Heart left ventricle (tissue), 13 donors: ENCODE data around the gene ANAPC15.

ENCODE experiments used
- CTCF ChIP-seq, 12 donors: fragments of 200-600 bp; sonication (generic) in 4 of 12; IDR thresholded peaks; one replicate each; pipeline versions ENCODE4 v1.5.0 to v1.8.0; 2018 to 2022; ENCODE audit warnings: antibody characterized with exemption in 12 of 12, mild to moderate bottlenecking in 5 of 12
- POLR2A ChIP-seq, 2 donors: fragments of 450-650 bp; IDR thresholded peaks; one replicate each; pipeline ENCODE4 v1.6.1; 2017; ENCODE audit warnings: antibody characterized with exemption in 2 of 2, mild to moderate bottlenecking in 2 of 2, moderate library complexity in 2 of 2
- donor health status: ischemic (EF 13 %, LVEDD 7.1; RV severe dilation, severe dysfunction).
- donor health status: DM: no; HTN: yes; CAD: no.
- donor health status: DM: no; HTN: no; CAD: no.
- donor health status: ischemic (EF 25% LVEDD 6.9; RV normal size, moderate dysfunction).
- donor health status: ischemic (EF 25% LVEDD 5.7; RV mildly dilated, moderate dysfunction).
- donor health status: ischemic (EF 35%, LVEDD 5.7; RV mildly dilated, moderate dysfunction).
- donor health status: nonischemic (EF 11% LVEDD 7.7; RV severe dilation, severe dysfunction).
- donor health status: DM: yes; HTN: yes; CAD: no.
- donor health status: PGD.
- donor health status: ischemic (EF 29% LVEDD 5.4; RV normal size, mild dysfunction).
- donor health status: nonischemic (EF 23%, LVEDD 6.1; RV moderate dilation, normal function).

GRCh38 chr11:72155751-72156150 is 43.3 kb upstream of the ANAPC15 start:
- TF ChIP-seq POLR2A (IDR thresholded peaks at IDR 0.05) (no peak), CTCF (IDR thresholded peaks at IDR 0.05) (no peak)
